CD4-positive, alpha-beta T cell (primary cell): ENCODE measurements around the gene LRCH3. TPM values are rescaled to one million over a fixed set of nuclear protein-coding genes. Genes with fewer than 3 reads are reported as not detected.

ENCODE experiments used
- ATAC-seq: fragments of 200-7000 bp; cut with Tn5 transposase; one replicate; pipeline ENCODE4 v1.10.0; 2022; ENCODE audit warnings: mild to moderate bottlenecking; ENCODE audit not compliant: poor library complexity
- CTCF ChIA-PET: fragments of 350-600 bp; sonication (Branson Sonifier 250); formaldehyde crosslinking; loops from one replicate; lab custom pipeline; 2021; ENCODE audit warnings: antibody characterized with exemption, inconsistent platforms; lab: Charles Lee
- POLR2A ChIA-PET: fragments of 350-600 bp; sonication (Branson Sonifier 250); formaldehyde crosslinking; loops from one replicate; lab custom pipeline; 2021; ENCODE audit warnings: antibody characterized with exemption, inconsistent platforms; lab: Charles Lee
- DNase-seq, 14 experiments: peaks; one replicate each; pipeline ENCODE4 v3.0.0-alpha.2; 2013 to 2020; ENCODE audit warnings: mixed read lengths in 2 of 14
- H3K27ac ChIP-seq, 2 donors: one replicate each; pipeline versions ENCODE4 v1.5.1 to v1.7.0; 2013; ENCODE audit warnings: low read length in 2 of 2, low read depth in 1 of 2, mild to moderate bottlenecking in 1 of 2
- H3K27me3 ChIP-seq, 2 experiments: 1 replicate in 1 of 2; 2 replicates in 1 of 2; pipeline versions ENCODE4 v1.6.1 to v1.7.0; 2013; ENCODE audit warnings: low read length in 2 of 2, control low read depth in 1 of 2, mild to moderate bottlenecking in 1 of 2, moderate library complexity in 1 of 2; ENCODE audit not compliant: insufficient read depth in 2 of 2, control insufficient read depth in 1 of 2
- H3K36me3 ChIP-seq: one replicate; pipeline ENCODE4 v1.6.1; 2013; ENCODE audit warnings: low read length, control low read depth; ENCODE audit not compliant: insufficient read depth
- H3K4me1 ChIP-seq: one replicate; pipeline ENCODE4 v1.6.1; 2013; ENCODE audit warnings: low read length, control low read depth; ENCODE audit not compliant: insufficient read depth
- H3K4me3 ChIP-seq: one replicate; pipeline ENCODE4 v1.5.1; 2013; ENCODE audit warnings: mild to moderate bottlenecking, low read length, moderate library complexity
- H3K9me3 ChIP-seq, 2 experiments: 1 replicate in 1 of 2; 2 replicates in 1 of 2; pipeline versions ENCODE4 v1.6.1 to v1.7.0; 2013; ENCODE audit warnings: low read length in 2 of 2, mild to moderate bottlenecking in 2 of 2, control low read depth in 1 of 2, moderate library complexity in 1 of 2; ENCODE audit not compliant: control insufficient read depth in 1 of 2, insufficient read depth in 1 of 2
- H3K27ac Mint-ChIP-seq: one replicate; pipeline ENCODE4 v1.8.0; 2020; ENCODE audit warnings: mixed read lengths
- H3K27me3 Mint-ChIP-seq: one replicate; pipeline ENCODE4 v1.8.0; 2021; ENCODE audit warnings: mixed read lengths
- H3K36me3 Mint-ChIP-seq: one replicate; pipeline ENCODE4 v1.8.0; 2021; ENCODE audit warnings: low read depth, mixed read lengths
- H3K4me1 Mint-ChIP-seq: one replicate; pipeline ENCODE4 v1.8.0; 2021; ENCODE audit warnings: low read depth, mixed read lengths
- H3K4me3 Mint-ChIP-seq: one replicate; pipeline ENCODE4 v1.8.0; 2020; ENCODE audit warnings: mild to moderate bottlenecking, mixed read lengths
- H3K9me3 Mint-ChIP-seq: one replicate; pipeline ENCODE4 v1.8.0; 2020; ENCODE audit warnings: mixed read lengths
- CTCF ChIP-seq: fragments of 200-600 bp; IDR thresholded peaks from one replicate; pipeline ENCODE4 v1.8.0; 2022; ENCODE audit warnings: antibody characterized with exemption, mild to moderate bottlenecking
- intact Hi-C, 2 experiments: fragments of 100-400 bp; cut with DNase I in 1 of 2; cut with micrococcal nuclease in 1 of 2; formaldehyde crosslinking; loops; one replicate each; pipeline versions ENCODE4 v1.15.1 to v1.9.0; 2023 to 2025; cut with DNase I, micrococcal nuclease
- total RNA-seq, 174 experiments: library from RNA in 2 of 174; stranded (reverse) in 2 of 174; gene quantifications; one replicate each; pipeline ENCODE4 v1.2.3 and lab custom pipeline; 2021 to 2026

LRCH3 gene
- total RNA-seq, 2 experiments from 2014 or later = 31.5 to 37.6 TPM

GRCh38 chr3:197775317-197775716 lies 15.7 kb upstream of the LRCH3 start:
- TF ChIP-seq CTCF = no peak
- intact Hi-C loops = no loop called here
- no peak overlapping the region for H3K4me3 Mint-ChIP-seq
- CTCF ChIA-PET = no interaction called here
- DNase-seq = no peak
- Histone ChIP-seq H3K27me3 (no peaks in the 10 kb centered on the region), H3K4me1 (no peaks in the 10 kb centered on the region), H3K27ac (no peak overlapping the region), H3K9me3 (no peaks in the 10 kb centered on the region), H3K4me3 (no peak overlapping the region), H3K36me3 (peaks cover 78% of the 10 kb centered on the region)
- POLR2A ChIA-PET = no interaction called here
- no peak overlapping the region for H3K27ac Mint-ChIP-seq
- no peak for ATAC-seq
- H3K9me3 Mint-ChIP-seq = no peaks in the 10 kb centered on the region
- no peaks in the 10 kb centered on the region for H3K27me3 Mint-ChIP-seq
- H3K36me3 Mint-ChIP-seq = peaks cover 85% of the 10 kb centered on the region
- no peaks in the 10 kb centered on the region for H3K4me1 Mint-ChIP-seq

- H3K36me3 Mint-ChIP-seq = peaks cover 70% of the 10 kb centered on the region
- no peaks in the 10 kb centered on the region for H3K9me3 Mint-ChIP-seq
- intact Hi-C loops = no loop called here
- no peak overlapping the region for H3K27ac Mint-ChIP-seq
- H3K9me3 ChIP-seq = no peaks in the 10 kb centered on the region
- H3K4me3 ChIP-seq = no peak overlapping the region
- ChIA-PET CTCF (no interaction called here), POLR2A (interaction anchor here (1.9 kb wide), 1 partner anchor 10 kb away, joined by 11 read pairs; the partner anchor contains the start of gene LRCH3)
- H3K4me3 Mint-ChIP-seq = no peak overlapping the region
- H3K27me3 ChIP-seq = no peaks in the 10 kb centered on the region
- peaks cover 50% of the 10 kb centered on the region for H3K36me3 ChIP-seq
- no peak for TF ChIP-seq CTCF
- peaks cover 10% of the 10 kb centered on the region for H3K4me1 Mint-ChIP-seq
- ATAC-seq (no peak), DNase-seq (no peak)
- no peak overlapping the region for H3K27ac ChIP-seq
- H3K27me3 Mint-ChIP-seq = no peaks in the 10 kb centered on the region
- H3K4me1 ChIP-seq = no peaks in the 10 kb centered on the region
Observed at GRCh38 chr3:197782230-197782629, 8.8 kb upstream of the LRCH3 start.

- Histone ChIP-seq H3K9me3 (no peaks in the 10 kb centered on the region), H3K27ac (no peak overlapping the region), H3K4me1 (no peaks in the 10 kb centered on the region), H3K4me3 (no peak overlapping the region), H3K36me3 (peaks cover 33% of the 10 kb centered on the region), H3K27me3 (no peaks in the 10 kb centered on the region)
- no peak for TF ChIP-seq CTCF
- no peaks in the 10 kb centered on the region for H3K9me3 Mint-ChIP-seq
- no peak overlapping the region for H3K4me3 Mint-ChIP-seq
- no peak for DNase-seq
- no peaks in the 10 kb centered on the region for H3K27me3 Mint-ChIP-seq
- intact Hi-C loops = no loop called here
- peak overlapping the region; percentile 42 for H3K27ac Mint-ChIP-seq
- POLR2A ChIA-PET = no interaction called here
- ATAC-seq = no peak
- CTCF ChIA-PET = interaction anchor here (1.4 kb wide), 1 partner anchor 26 kb away, joined by 3 read pairs; no protein-coding TSS in a partner anchor
- peaks cover 59% of the 10 kb centered on the region for H3K36me3 Mint-ChIP-seq
- peaks cover 17% of the 10 kb centered on the region for H3K4me1 Mint-ChIP-seq
Observed at GRCh38 chr3:197784019-197784585, 7.0 kb upstream of the LRCH3 start.
